HCT116 (cell line): Measurements from ENCODE around the gene SPAG6.

Experiments used
- CTCF ChIP-seq, 3 experiments: fragments of 200-600 bp in 1 of 3; sonication (generic) in 1 of 3; IDR thresholded peaks in 2 of 3; conservative IDR thresholded peaks in 1 of 3; 2 replicates each; pipeline ENCODE4 v1.5.1; 2012 to 2017; ENCODE audit warnings: low read depth in 2 of 3, low read length in 2 of 3, antibody characterized with exemption in 1 of 3, borderline replicate concordance in 1 of 3, control low read depth in 1 of 3, mild to moderate bottlenecking in 1 of 3, mixed read lengths in 1 of 3, mixed run types in 1 of 3, moderate library complexity in 1 of 3; ENCODE audit not compliant: insufficient read depth in 1 of 3
- EZH2 ChIP-seq: fragments of 200-600 bp; sonication (generic); IDR thresholded peaks from 2 replicates; pipeline ENCODE4 v1.6.1; 2017; ENCODE audit warnings: antibody characterized with exemption, mixed run types
- EZH2phosphoT487 ChIP-seq: fragments of 200-600 bp; IDR thresholded peaks from 2 replicates; pipeline ENCODE4 v1.6.1; 2018; ENCODE audit warnings: antibody characterized with exemption, borderline replicate concordance
- JUND ChIP-seq: IDR thresholded peaks from 2 replicates; pipeline ENCODE4 v1.6.1; 2012
- MAX ChIP-seq: IDR thresholded peaks from 2 replicates; pipeline ENCODE4 v1.6.1; 2012
- POLR2A ChIP-seq: IDR thresholded peaks from 2 replicates; pipeline ENCODE4 v1.7.0; 2011; ENCODE audit warnings: borderline replicate concordance; ENCODE audit not compliant: insufficient read depth, insufficient read length; ENCODE audit errors: extremely low read depth
- POLR2AphosphoS5 ChIP-seq: IDR thresholded peaks from 2 replicates; pipeline ENCODE4 v1.6.1; 2011; ENCODE audit warnings: mild to moderate bottlenecking, low read depth, low read length, moderate library complexity
- REST ChIP-seq: IDR thresholded peaks from 2 replicates; pipeline ENCODE4 v1.6.1; 2012; ENCODE audit warnings: low read depth
- SP1 ChIP-seq: IDR thresholded peaks from 2 replicates; pipeline ENCODE4 v1.6.1; 2012; ENCODE audit warnings: low read depth
- SRF ChIP-seq: IDR thresholded peaks from 2 replicates; pipeline ENCODE4 v1.6.1; 2012; ENCODE audit warnings: low read depth
- TCF7L2 ChIP-seq: IDR thresholded peaks from 2 replicates; pipeline ENCODE4 v1.7.0; 2011; ENCODE audit warnings: borderline replicate concordance, inconsistent platforms; ENCODE audit not compliant: insufficient read depth, insufficient read length; ENCODE audit errors: extremely low read depth
- YY1 ChIP-seq: IDR thresholded peaks from 2 replicates; pipeline ENCODE4 v1.6.1; 2011; ENCODE audit warnings: low read length, low read depth, moderate library complexity, mild to moderate bottlenecking; ENCODE audit not compliant: insufficient replicate concordance; ENCODE audit errors: extremely low read depth
- ZNF274 ChIP-seq: fragments of 200-500 bp; sonication (Bioruptor generic); IDR thresholded peaks from 2 replicates; pipeline ENCODE4 v1.6.1; 2014; ENCODE audit warnings: mild to moderate bottlenecking, low read depth, low read length, inconsistent platforms

- TF ChIP-seq MAX (peak; percentile 48; the same call in 1 of the 2 replicates), SP1 (no peak), YY1 (no peak), REST (no peak), EZH2 (no peak), SRF (no peak), CTCF (IDR thresholded peaks at IDR 0.05 in 2 of 3, conservative IDR thresholded peaks at IDR 0.05 in 1 of 3; ENCODE audit: borderline replicate concordance in 1 of 3, insufficient read depth in 1 of 3, low read depth in 2 of 3, low read length in 2 of 3) (no peak), POLR2AphosphoS5 (no peak), POLR2A (peak; percentile 11), ZNF274 (no peak), EZH2phosphoT487 (no peak), TCF7L2 (no peak), JUND (no peak)
Observed at GRCh38 chr10:22320591-22321155, 24.6 kb upstream of the SPAG6 start, which contains the start of gene BMI1.
